Stimulated activated CD8-positive, alpha-beta memory T cell treated with anti-CD3 and anti-CD28 coated beads, Interleukin-7, amount 100 ng/mL, for 24 hours (primary cell): ENCODE results near the gene PROS1.
A peak's percentile ranks its signal among the peaks of the same experiment; 100 is the strongest.

ENCODE experiments used
- DNase-seq: peaks from one replicate; pipeline ENCODE4 v3.0.0-alpha.2; 2020; ENCODE audit warnings: low read depth

Gene PROS1

GRCh38 chr3:93973131-93974126, at the start of gene PROS1:
TSS of gene PROS1 (minus strand) at chr3:93973896. CDS start at chr3:93973749, 147 bp downstream.
- DNase-seq = no peak

- no peak for DNase-seq
Observed at GRCh38 chr3:94020293-94020692, 46.6 kb upstream of the PROS1 start.

GRCh38 chr3:94019659-94020058, 46.0 kb upstream of the PROS1 start:
- DNase-seq = no peak

DNA sequence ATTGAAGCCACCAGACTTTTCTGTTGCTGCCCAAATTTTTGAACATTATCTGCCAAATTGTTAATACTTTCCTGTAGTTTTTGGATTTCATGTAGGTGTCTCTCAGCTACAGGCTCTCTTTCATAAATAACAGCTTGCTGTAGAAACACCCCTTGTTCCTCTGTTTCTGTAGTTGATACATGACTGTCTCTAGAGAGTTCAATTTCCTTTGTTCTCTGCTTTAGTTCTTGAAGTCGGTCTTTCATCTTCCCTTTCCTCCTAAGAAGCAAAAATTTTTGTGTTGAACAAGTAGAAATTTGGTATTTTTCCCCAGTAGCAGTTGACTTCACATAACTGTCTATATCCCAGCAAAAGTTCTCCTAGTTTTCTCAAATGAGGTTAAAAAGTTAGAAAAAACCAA, 41.3 kb upstream of the PROS1 start:
- no peak for DNase-seq

- no peak for DNase-seq
Observed at GRCh38 chr3:94012185-94012584, 38.5 kb upstream of the PROS1 start.

DNA sequence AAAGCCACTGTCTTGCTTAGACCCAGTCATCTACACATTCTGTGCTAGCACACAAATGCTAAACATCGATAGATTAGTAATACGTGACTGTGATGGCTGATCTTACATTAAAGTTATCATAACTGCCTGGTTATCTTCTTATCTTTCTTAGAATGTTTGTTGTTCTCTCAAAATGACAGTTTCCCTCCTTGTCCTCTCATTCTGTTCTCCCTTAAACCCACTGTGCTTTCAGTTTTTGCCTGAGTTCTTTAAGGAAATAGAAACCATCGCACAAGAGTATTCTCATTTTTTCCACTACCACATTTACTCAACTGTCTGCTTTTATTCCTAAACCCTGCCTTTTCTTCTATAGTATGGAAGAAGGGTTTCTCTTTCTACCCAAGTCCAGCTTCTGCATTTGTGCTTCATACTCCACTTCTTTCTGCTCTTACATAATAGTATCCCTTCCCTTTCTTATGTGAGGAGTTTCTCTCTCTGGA, 37.6 kb upstream of the PROS1 start:
- no peak for DNase-seq

DNA sequence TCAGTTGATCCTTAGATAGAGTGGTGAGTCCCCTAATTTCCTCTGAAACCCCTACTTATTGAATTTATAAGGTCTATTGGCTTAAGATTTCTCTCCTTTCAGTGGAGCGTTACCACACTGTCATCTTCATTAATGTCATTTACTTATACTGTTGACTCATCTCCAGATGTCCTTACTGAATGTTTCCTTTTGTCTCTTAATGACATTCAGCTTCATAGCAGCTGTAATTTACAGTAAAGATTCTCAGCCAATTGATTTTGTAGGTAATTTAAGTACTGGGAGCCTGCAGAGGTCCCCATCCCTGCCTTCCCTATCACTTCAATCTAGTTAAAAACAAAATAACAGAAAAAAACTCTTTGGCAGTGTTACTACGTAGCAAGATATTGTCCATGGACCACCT, 35.9 kb upstream of the PROS1 start:
- DNase-seq = no peak

GRCh38 chr3:94008253-94008652, 34.6 kb upstream of the PROS1 start:
- DNase-seq = no peak

DNA sequence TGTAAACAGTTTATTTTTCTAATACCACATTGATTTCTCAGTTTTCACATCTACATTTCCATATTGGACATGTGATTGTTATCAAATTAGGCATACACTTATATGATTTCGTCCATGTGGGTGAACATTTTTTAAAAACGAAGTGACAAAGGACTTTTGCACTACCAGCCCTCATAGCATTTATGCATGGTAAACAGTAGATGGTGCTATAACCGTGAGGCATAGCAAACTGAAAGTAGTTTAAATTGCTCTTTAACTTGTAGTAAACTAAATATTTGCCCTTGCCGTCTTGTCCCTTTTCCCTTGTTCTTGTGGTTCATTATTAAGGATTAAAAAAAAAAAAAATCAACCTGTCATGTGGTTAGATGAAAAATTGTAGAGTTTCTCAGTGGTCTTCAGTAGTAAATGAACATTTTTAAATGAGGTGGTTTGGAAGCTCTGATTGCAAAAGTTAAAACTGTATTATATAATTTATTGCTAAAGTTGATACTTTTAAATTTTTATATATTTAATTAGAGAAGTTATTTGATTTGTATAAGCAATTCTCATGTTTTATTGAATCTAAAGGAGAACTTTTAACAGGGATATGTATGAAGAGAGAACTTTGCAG, 30.7 kb upstream of the PROS1 start:
- DNase-seq = no peak

DNA sequence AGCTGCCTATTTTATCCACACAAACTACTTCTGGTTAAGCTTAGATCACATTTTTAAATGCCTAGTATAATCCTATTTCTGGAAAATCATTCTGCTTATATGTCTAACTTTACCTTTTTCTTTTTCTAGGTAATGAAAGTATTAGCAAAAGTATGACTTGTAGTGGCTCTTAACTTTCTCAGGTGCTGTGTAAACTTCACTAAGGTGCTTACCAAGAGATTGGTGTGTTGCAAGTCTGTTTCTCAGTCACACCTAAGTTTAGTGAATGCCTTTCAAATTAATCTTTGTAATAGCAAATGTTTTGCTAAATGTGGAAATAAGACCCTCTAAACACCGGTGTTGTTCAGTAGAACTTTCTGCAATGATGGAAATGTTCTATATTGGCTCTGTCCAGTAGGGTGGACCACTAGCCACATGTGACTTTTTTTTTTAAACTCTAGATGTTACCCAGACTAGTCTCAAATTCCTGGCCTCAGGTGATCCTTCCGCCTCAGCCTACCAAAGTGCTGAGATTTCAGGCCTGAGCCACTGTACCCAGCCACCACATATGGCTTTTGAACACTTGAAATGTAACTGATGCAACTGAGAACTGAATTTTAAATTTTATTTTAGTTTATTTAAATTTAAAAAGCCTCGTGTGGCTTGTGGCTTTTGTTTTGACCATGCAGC, 28.3 kb upstream of the PROS1 start:
- DNase-seq = no peak

DNA sequence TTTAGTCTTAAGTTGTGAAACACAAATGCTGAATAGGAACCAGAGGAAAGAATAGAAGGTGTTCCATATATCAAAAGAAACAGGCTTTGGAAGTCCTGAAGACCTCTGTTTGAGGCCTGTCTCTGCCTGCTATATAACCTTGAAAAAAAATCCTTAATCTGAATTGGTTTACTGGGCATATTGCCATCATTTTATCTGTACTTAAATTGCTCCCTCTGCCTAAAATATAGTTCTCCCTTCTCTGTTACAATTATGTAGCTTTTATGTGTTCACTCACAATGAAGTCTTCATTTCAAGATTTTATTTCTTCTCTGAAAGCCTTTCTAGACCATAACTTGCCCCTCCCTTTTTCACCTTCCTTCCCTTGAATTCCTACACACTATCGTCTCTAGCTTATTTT, 27.5 kb upstream of the PROS1 start:
- DNase-seq = no peak

DNA sequence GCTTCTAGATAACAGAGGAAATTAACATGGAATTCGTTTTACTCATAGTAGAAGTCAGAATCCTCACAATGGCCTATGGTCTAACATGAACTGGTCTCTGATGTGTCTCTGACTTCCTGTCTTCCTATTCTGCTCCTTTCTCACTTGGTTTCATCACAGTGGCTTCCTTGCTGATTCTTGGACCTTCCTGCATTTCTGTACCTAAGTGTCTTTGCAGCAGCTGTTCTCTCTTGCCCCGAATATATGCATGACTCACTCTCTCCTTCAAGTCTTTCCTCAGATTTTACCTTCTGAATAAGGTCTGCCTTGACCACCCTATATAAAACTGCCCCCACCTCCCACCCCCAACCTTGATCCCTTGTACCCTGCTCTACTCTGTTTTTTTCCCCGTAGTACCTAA, 20.4 kb upstream of the PROS1 start:
- no peak for DNase-seq

DNA sequence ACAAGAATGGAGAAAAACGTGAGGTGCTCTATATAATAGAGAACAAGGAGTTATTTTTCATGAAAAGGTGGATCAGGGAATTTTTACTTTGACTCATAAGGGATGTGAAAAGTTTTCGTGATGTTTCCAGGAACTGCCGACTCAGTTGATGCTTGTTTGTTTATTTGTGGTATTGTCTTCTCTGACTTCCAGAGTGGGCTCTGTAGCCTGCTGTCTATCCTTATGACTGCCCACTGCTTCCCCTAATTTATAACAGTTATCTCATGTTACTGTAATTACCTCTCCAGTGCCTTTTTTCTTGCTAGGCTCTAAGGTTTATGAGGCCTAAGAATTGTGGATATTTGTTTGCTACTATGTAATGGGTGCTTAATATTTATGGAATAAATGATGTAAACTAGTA, 18.5 kb upstream of the PROS1 start:
- no peak for DNase-seq

GRCh38 chr3:93991631-93992030, 17.9 kb upstream of the PROS1 start:
- no peak for DNase-seq

DNA sequence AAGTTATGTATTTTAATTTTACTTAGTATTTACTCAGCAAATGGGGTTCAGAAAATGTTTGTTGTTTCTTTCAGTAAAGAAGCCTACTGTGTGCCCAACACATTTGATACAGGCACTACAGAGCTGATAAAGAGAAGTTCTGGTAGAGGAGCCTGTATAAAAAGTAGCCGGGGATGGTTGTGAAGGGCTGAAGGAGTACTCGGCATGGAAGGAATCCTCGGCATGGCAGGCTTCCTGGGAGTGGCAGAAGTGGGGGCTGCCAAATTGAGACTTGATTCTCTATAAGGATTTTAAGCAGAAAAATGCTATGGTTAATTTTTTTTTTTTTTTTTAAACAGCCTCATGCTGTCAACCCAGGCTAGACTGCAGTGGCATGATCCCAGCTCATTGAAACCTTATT, 15.5 kb upstream of the PROS1 start:
- DNase-seq = no peak

GRCh38 chr3:93988764-93989163, 15.1 kb upstream of the PROS1 start:
- no peak for DNase-seq

DNA sequence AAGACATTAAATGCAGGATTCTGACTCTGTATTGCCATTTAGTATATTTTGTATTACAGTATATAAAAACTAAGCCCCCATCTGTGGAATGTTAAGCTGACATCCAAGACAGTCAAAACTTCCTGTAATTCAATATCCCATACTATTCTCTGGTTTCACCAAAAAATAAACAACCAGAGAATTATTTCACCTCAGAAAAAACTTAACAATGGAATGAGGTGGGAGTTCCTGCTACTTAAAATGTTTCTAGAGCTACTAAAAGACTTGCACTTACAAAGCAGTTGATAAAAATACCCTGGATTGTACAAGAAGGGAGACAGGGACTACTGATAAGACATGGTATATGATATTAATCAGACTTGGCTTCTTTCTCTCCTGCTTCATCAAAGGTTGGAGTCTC, 14.6 kb upstream of the PROS1 start:
- no peak for DNase-seq

DNA sequence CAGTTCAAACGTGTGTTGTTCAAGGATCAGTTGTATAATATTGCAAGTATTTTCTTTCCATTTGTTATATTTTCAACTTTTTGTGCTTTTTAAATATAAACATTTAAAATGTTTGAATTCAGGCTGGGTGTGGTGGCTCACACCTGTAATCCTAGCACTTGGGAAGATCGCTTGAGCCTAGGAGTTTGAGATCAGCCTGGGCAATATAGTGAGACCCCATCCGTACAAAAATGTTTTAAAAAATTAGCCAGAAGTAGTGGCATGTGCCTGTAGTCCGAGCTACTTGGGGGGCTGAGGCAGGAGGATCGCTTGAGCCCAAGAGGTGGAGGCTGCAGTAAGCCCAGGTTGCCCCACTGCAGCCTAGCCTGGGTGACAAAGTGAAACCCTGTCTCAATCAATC, 10.9 kb upstream of the PROS1 start:
- DNase-seq = no peak

DNA sequence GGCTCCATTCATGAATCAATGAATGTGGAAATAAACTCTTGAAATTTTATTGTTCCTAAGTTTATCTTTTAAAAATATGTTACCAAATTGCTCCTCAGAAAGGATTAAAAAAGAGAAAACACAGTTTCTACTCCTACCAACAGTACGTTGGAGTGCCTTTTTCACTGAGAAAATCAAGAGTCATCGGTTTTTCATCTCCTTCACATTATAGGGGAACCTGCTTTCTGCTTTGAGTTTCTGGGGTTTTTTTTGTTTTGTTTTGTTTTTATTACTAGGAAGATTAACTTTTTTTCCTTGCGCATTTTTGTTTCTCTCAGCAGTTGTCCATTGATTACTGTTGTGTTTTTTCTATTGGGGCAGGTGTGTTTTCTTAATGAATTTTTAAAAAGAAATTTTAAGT, 9.7 kb upstream of the PROS1 start:
- DNase-seq = no peak

DNA sequence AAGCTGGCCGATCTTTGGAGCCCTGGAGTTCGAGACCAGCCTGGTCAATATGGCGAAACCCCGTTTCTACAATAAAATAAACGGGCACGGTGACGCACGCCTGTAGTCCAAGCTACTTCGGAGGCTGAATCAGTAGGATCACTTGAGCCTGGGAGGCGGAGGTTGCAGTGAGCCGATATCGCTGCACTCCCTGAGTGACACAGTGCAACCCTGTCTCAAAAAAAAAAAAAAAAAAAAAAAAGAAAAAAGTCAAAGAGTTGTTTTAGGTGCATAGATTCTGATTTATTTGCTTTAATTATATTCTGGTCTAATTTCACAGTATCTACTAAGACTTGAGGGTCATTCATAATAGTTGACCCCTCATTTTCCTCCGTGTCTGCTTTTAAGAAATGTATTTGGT, 8.0 kb upstream of the PROS1 start:
- DNase-seq = no peak

DNA sequence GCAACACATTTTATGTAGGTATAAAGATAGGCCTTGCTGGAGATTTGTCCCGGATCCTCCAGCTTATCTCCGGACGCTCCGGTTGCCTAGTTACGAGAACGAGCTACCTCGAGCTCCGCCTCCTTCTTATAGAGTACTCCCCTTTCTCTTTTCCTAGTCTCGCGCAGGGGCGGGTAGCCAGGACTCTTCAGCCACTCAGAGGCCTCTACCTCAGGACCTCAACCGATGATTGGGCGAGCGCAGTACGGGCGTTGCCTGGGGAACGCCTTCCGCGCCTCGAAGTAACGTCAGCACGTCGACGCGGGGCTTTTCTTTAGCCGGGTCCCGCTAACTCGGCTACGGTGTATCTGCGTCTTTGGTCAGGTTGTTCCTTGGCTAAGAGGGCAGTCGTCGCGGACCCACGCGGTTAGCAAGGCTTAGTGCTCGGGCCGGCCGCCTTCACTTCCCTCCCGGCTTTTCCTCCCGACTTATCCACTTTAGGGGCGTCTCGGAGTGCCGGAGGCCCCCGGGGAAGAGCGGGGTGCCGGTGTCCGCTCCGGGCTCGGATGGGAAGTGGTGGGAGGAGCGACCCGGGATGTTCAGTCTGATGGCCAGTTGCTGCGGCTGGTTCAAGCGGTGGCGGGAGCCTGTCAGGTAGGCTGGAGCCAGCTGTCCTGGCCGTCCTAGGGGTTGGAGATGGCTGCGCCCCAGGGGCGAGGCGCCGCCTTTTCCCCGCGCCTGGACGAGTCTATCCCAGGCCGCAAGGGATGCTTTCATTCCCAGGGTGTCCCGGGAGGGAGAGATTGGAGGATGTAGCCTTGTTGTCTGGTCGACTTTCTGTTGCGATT, 6.4 kb upstream of the PROS1 start, which contains the start of gene ARL13B:
Gene ARL13B, plus strand, starts transcription at position 306 of the 827 bp plus-strand sequence. Its CDS starts 269 bp downstream, at position 575.
- DNase-seq = peak; percentile 82

DNA sequence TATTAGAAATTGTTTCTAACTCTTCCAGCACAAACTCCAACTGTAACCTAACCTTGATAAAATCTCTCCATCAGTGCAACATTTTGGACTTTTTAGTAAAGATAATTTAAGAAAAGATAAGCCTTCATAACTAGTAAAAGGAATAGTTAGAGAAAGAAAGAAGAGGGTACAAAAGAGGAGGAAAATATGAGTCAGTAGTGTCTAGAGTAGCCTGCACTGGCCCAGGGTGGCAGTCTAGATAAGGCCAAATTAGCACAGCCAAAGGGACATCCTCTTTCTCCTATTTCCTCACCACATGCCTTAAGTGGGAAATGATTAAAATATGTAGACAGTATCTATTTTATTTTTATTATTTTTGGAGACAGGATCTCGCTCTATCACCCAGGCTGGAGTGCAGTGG, 3.7 kb downstream of the PROS1 start:
- no peak for DNase-seq
